ENCODE results near the gene BFAR.
"Not testable (repeated sequence)": the region's sequence is repeated elsewhere in the genome, so short reads cannot be mapped to it uniquely, and the experiment has no call there.

Gene BFAR

GRCh38 chr16:14702672-14703071, 69.9 kb downstream of the BFAR start:
- not testable (repeated sequence) for DNase-seq

- DNase-seq, result not testable (repeated sequence)
Observed at GRCh38 chr16:14703156-14704011, 70.6 kb downstream of the BFAR start, which contains the start of gene NPIPA3. Gene NPIPA3 (plus strand): TSS chr16:14703411. CDS start chr16:14708944, 5,533 bp downstream.

Measured in CD4-positive, alpha-beta T cell treated with Interleukin-4 for 4 hours (primary cell).